WTC11 (cell line): Measurements from ENCODE around the gene DENND1C. TPM values are rescaled to one million over a fixed set of nuclear protein-coding genes. Genes with fewer than 3 reads are reported as not detected.
"Not testable (repeated sequence)": the region's sequence is repeated elsewhere in the genome, so short reads cannot be mapped to it uniquely, and the experiment has no call there.

Source experiments
- ATAC-seq: fragments of 200-7000 bp; cut with Tn5 transposase; 2 replicates; pipeline ENCODE4 v1.10.0; 2021; ENCODE audit warnings: mild to moderate bottlenecking, moderate library complexity
- CTCF ChIA-PET: fragments of 300-600 bp; sonication (Branson Sonifier 250); formaldehyde crosslinking; loops from one replicate; lab custom pipeline; 2021; ENCODE audit warnings: antibody characterized with exemption; lab: Charles Lee
- POLR2A ChIA-PET: fragments of 350-600 bp; sonication (Branson Sonifier 250); formaldehyde crosslinking; loops from one replicate; lab custom pipeline; 2021; ENCODE audit warnings: antibody characterized with exemption; lab: Charles Lee
- DNase-seq: peaks from one replicate; pipeline ENCODE4 v3.0.0; 2021; ENCODE audit warnings: low spot score
- H3K27ac Mint-ChIP-seq: 2 replicates; pipeline ENCODE4 v1.8.0; 2021; ENCODE audit warnings: mixed read lengths
- H3K27me3 Mint-ChIP-seq: 2 replicates; pipeline ENCODE4 v1.8.0; 2021; ENCODE audit warnings: low read depth, mild to moderate bottlenecking, moderate library complexity, mixed read lengths
- H3K36me3 Mint-ChIP-seq: 2 replicates; pipeline ENCODE4 v1.8.0; 2021; ENCODE audit warnings: mixed read lengths
- H3K4me1 Mint-ChIP-seq: 2 replicates; pipeline ENCODE4 v1.8.0; 2022; ENCODE audit warnings: mixed read lengths
- H3K4me3 Mint-ChIP-seq: 2 replicates; pipeline ENCODE4 v1.8.0; 2021; ENCODE audit warnings: mild to moderate bottlenecking, moderate library complexity, mixed read lengths
- H3K9me3 Mint-ChIP-seq: 2 replicates; pipeline ENCODE4 v1.8.0; 2021; ENCODE audit warnings: mixed read lengths
- ATF1 ChIP-seq: sonication (generic); formaldehyde crosslinking; IDR thresholded peaks from 2 replicates; pipeline ENCODE4 v1.8.1; 2023; ENCODE audit warnings: mild to moderate bottlenecking, moderate library complexity, missing genetic modification reagents
- CTCF ChIP-seq: fragments of 200-600 bp; IDR thresholded peaks from 2 replicates; pipeline ENCODE4 v1.8.0; 2022; ENCODE audit warnings: antibody characterized with exemption
- E2F5 ChIP-seq: sonication (generic); formaldehyde crosslinking; IDR thresholded peaks from 2 replicates; pipeline ENCODE4 v1.8.1; 2022; ENCODE audit warnings: mild to moderate bottlenecking, moderate library complexity, missing genetic modification reagents
- ELF4 ChIP-seq: sonication (generic); formaldehyde crosslinking; IDR thresholded peaks from 2 replicates; pipeline ENCODE4 v1.8.1; 2022; ENCODE audit warnings: low read depth, mild to moderate bottlenecking, moderate library complexity, missing genetic modification reagents
- FOXJ3 ChIP-seq: sonication (generic); formaldehyde crosslinking; IDR thresholded peaks from 2 replicates; pipeline ENCODE4 v1.9.0; 2021; ENCODE audit warnings: missing genetic modification reagents, mild to moderate bottlenecking, borderline replicate concordance
- MYBL2 ChIP-seq: sonication (generic); formaldehyde crosslinking; IDR thresholded peaks from 2 replicates; pipeline ENCODE4 v1.8.1; 2023; ENCODE audit warnings: mild to moderate bottlenecking, moderate library complexity, missing genetic modification reagents
- NFYB ChIP-seq: sonication (generic); formaldehyde crosslinking; conservative IDR thresholded peaks from 2 replicates; pipeline ENCODE4 v1.8.0; 2022; ENCODE audit warnings: low read depth, missing genetic modification reagents
- SP1 ChIP-seq: sonication (generic); formaldehyde crosslinking; conservative IDR thresholded peaks from 2 replicates; pipeline ENCODE4 v1.8.1; 2022; ENCODE audit warnings: missing genetic modification reagents
- ZNF121 ChIP-seq: sonication (generic); formaldehyde crosslinking; IDR thresholded peaks from 2 replicates; pipeline ENCODE4 v1.8.0; 2023; ENCODE audit warnings: missing genetic modification reagents
- ZNF263 ChIP-seq: sonication (generic); formaldehyde crosslinking; IDR thresholded peaks from 2 replicates; pipeline ENCODE4 v1.8.1; 2022; ENCODE audit warnings: low read depth, mild to moderate bottlenecking, moderate library complexity, missing genetic modification reagents
- total RNA-seq: library from RNA; stranded (reverse); gene quantifications from 3 replicates; pipeline ENCODE4 v1.2.3, GENCODE V29; 2021
- TF ChIP-seq, protein P1 (sequence below): sonication (generic); formaldehyde crosslinking; IDR thresholded peaks from 2 replicates; pipeline ENCODE4 v1.8.1; 2022; ENCODE audit warnings: missing genetic modification reagents, borderline replicate concordance
- TF ChIP-seq, protein P2 (sequence below): sonication (generic); formaldehyde crosslinking; conservative IDR thresholded peaks from 2 replicates; pipeline ENCODE4 v1.8.1; 2023; ENCODE audit warnings: mild to moderate bottlenecking, low read depth, missing genetic modification reagents, moderate library complexity

The DENND1C gene
- total RNA-seq, 1 experiment from 2014 or later = 4.3 TPM

- Mint-ChIP-seq H3K27me3 (peaks cover 44% of the 10 kb centered on the region), H3K4me1 (no peaks in the 10 kb centered on the region), H3K9me3 (no peaks in the 10 kb centered on the region), H3K4me3 (no peak overlapping the region), H3K27ac (no peak overlapping the region), H3K36me3 (no peaks in the 10 kb centered on the region)
- no peak for TF ChIP-seq ATF1 (CRISPR knock-in tag)
- CTCF ChIA-PET = interaction anchor here (0.5 kb wide), 1 partner anchor 1907 kb away, joined by 3 read pairs; no protein-coding TSS in a partner anchor
- ATAC-seq (no peak), DNase-seq (no peak)
- POLR2A ChIA-PET = no interaction called here
These were observed 49.7 kb downstream of the DENND1C start for GRCh38 chr19:6431891-6432290.

DNA sequence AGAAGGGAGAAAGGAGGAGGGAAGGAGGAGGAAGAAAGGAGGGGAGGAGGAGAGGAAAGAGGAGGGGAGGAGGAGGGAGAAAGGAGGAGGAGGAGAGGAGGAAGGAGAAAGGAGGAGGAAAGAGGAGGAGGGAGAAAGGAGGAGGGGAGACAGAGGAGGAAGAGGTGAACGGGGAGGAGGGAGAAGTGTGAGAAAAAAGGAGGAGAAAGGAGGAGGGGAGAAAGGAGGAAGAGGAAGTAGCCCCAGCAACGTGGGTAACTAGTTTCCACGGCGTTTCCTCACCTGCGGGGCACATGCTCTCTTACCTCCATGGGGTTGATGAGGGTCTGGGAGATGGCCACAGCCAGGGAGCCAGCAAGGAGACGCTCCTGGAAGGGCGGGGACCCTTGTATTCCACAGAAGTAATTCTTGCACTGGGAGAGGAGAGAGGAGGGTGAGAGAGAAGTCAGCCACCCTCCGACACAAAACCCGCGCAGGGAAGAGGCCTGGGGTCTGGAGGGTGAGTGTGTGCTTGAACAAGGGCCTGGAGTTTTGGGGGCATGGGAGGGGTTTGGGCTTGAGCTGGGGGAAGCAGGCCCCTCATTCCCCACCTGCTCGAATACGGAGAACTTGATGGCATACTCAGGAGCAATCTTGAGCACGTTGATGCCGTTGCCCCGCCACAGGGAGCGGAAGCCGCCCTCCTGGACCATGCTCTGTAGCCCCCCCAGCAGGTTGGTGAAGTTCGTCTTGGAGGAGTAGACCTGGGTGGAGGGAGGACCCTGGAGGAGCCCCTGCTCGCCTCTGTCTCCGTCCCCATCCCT lies 52.0 kb downstream of the DENND1C start:
- Mint-ChIP-seq H3K27ac (no peak overlapping the region), H3K4me1 (no peaks in the 10 kb centered on the region)
- POLR2A ChIA-PET = no interaction called here

DNA sequence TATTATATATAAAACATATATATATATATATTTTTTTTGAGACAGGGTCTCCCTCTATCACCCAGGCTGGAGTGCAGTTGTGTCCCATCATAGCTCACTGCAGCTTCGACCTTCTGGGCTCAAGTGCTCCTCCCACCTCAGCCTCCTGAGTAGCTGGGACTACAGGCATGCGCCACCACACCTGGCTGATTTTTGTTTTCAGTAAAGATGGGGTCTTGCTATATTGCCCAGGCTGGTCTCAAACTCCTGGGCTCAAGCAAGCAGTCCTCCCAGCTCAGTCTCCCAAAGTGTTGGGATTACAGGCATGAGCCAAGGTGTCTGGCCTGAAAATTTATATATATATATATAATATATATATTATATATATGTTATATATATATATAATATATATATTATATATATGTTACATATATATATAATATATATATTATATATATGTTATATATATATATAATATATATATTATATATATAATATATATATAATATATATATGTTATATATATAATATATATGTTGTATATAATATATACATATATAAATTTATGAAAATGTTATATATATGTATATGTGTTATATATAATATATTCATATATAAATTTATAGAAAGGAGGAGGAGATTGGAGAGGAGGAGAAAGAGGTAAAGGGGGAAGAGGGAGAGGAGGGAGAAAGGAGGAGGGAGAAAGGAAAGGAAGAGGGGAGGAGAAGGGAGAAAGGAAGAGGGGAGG lies 52.7 kb downstream of the DENND1C start:
- CTCF ChIA-PET, H3K4me1 Mint-ChIP-seq, H3K9me3 Mint-ChIP-seq, DNase-seq, POLR2A ChIA-PET, ATAC-seq, H3K4me3 Mint-ChIP-seq, H3K36me3 Mint-ChIP-seq, H3K27ac Mint-ChIP-seq: not testable (repeated sequence)
- peaks cover 51% of the 10 kb centered on the region for H3K27me3 Mint-ChIP-seq
- TF ChIP-seq ZNF121 = peak; percentile 75; the same call in 1 of the 2 replicates

More for the DNA sequence above, 52.0 kb downstream of the DENND1C start:
- peaks cover 6% of the 10 kb centered on the region for H3K9me3 Mint-ChIP-seq
- H3K27me3 Mint-ChIP-seq = peaks cover 55% of the 10 kb centered on the region
- no peak for ATAC-seq
- TF ChIP-seq MYBL2 (CRISPR knock-in tag) (no peak), ZNF263 (CRISPR knock-in tag) (peak; percentile 44; the same call in 1 of the 2 replicates)
- TF ChIP-seq, protein P1, sequence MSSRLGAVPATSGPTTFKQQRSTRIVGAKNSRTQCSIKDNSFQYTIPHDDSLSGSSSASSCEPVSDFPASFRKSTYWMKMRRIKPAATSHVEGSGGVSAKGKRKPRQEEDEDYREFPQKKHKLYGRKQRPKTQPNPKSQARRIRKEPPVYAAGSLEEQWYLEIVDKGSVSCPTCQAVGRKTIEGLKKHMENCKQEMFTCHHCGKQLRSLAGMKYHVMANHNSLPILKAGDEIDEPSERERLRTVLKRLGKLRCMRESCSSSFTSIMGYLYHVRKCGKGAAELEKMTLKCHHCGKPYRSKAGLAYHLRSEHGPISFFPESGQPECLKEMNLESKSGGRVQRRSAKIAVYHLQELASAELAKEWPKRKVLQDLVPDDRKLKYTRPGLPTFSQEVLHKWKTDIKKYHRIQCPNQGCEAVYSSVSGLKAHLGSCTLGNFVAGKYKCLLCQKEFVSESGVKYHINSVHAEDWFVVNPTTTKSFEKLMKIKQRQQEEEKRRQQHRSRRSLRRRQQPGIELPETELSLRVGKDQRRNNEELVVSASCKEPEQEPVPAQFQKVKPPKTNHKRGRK = peak; percentile 60; the same call in 1 of the 2 replicates
- peaks cover 5% of the 10 kb centered on the region; the same call in 1 of the 2 replicates for H3K36me3 Mint-ChIP-seq
- peak overlapping the region; percentile 31 for H3K4me3 Mint-ChIP-seq
- CTCF ChIA-PET = no interaction called here
- no peak for DNase-seq

GRCh38 chr19:6427131-6427530 lies 54.5 kb downstream of the DENND1C start:
- Mint-ChIP-seq H3K27ac (no peak overlapping the region), H3K9me3 (peaks cover 6% of the 10 kb centered on the region), H3K27me3 (peaks cover 51% of the 10 kb centered on the region), H3K4me3 (no peak overlapping the region), H3K4me1 (peaks cover 12% of the 10 kb centered on the region), H3K36me3 (peaks cover 15% of the 10 kb centered on the region)
- TF ChIP-seq FOXJ3 (no peak), E2F5 (no peak), SP1 (no peak), CTCF (no peak), ELF4 (CRISPR knock-in tag) (no peak), ATF1 (CRISPR knock-in tag) (no peak), NFYB (no peak)
- TF ChIP-seq, protein P2, sequence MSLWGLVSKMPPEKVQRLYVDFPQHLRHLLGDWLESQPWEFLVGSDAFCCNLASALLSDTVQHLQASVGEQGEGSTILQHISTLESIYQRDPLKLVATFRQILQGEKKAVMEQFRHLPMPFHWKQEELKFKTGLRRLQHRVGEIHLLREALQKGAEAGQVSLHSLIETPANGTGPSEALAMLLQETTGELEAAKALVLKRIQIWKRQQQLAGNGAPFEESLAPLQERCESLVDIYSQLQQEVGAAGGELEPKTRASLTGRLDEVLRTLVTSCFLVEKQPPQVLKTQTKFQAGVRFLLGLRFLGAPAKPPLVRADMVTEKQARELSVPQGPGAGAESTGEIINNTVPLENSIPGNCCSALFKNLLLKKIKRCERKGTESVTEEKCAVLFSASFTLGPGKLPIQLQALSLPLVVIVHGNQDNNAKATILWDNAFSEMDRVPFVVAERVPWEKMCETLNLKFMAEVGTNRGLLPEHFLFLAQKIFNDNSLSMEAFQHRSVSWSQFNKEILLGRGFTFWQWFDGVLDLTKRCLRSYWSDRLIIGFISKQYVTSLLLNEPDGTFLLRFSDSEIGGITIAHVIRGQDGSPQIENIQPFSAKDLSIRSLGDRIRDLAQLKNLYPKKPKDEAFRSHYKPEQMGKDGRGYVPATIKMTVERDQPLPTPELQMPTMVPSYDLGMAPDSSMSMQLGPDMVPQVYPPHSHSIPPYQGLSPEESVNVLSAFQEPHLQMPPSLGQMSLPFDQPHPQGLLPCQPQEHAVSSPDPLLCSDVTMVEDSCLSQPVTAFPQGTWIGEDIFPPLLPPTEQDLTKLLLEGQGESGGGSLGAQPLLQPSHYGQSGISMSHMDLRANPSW (CRISPR knock-in tag) = no peak
- ChIA-PET POLR2A (no interaction called here), CTCF (no interaction called here)
- DNase-seq = no peak
- ATAC-seq = no peak
